Measurements from ENCODE around the gene HECW1.

DNA sequence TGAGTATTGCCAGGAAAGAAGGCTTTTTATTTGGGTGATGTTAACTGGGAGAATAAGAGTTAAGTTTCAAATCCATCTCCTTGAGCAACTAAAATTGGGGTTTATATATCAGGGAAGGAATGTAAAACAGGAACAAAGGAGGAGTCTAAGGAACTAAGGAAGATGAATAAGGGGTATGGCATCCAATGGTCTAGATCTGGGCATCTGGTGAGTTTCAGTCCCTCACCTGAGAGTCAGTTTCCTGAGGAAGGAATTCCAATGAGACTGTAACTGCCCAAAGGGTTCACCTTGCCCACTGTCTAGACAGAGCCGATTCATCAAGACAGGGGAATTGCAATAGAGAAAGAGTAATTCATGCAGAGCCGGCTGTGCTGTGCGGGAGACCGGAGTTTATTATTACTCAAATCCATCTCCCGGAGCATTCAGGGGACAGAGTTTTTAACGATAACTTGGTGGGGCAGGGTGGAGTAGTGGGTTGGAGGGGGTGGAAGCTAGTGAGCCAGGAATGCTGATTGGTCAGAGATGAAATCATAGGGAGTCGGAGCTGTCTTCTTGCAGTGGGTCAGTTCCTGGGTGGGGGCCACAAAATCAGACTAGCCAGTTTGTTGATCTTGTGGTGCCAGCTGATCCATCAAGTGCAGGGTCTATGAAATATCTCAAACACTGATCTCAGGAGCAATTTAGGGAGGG, 282.1 kb downstream of the HECW1 start:
- TF ChIP-seq EZH2 (IDR thresholded peaks at IDR 0.05) (no peak), POLR2AphosphoS5 (IDR thresholded peaks at IDR 0.05; ENCODE audit: borderline replicate concordance, low read depth, low read length) (no peak)

Measured in SK-N-MC (cell line).